Measurements from ENCODE around the gene ARID4B.

The ARID4B gene

GRCh38 chr1:235158680-235159079, 169.3 kb downstream of the ARID4B start:
- no peak overlapping the region for H3K27ac ChIP-seq
- no peak for TF ChIP-seq CTCF (IDR thresholded peaks at IDR 0.05)
- intact Hi-C loops (cut with DNase I; ENCODE audit: low total_unique reads) = no loop called here
- H3K9me3 ChIP-seq = no peaks in the 10 kb centered on the region
- H3K4me1 ChIP-seq = peaks cover 0 to 25% (median 10%) of the 10 kb centered on the region in 4 donors
- DNase-seq = no peak
- peaks cover 21 to 54% (median 28%) of the 10 kb centered on the region in 3 donors for H3K36me3 ChIP-seq
- H3K4me3 ChIP-seq = no peak overlapping the region
- H3K27me3 ChIP-seq = no peaks in the 10 kb centered on the region

DNA sequence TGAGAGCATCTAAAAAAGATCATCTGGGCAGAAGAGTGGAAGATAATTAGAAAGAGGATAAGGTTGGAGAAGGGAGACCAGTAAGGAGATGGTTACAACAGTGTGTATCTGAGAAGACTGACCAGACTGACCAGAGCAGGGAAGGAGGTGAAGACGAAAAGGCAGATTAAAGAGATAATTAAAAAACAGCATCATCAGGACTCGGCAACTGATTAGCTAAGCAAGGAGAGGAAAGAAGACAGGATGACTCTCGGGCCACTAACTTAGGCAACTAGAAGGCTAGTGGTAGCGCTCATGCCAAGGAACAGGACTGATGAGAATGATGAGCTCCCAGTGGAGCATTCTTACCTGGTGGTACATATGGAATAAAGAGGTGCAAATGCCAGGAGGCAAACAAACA, 170.8 kb downstream of the ARID4B start:
- Histone ChIP-seq H3K4me3 (no peak overlapping the region), H3K36me3 (peaks cover 34 to 67% (median 35%) of the 10 kb centered on the region in 3 donors), H3K4me1 (peaks cover 0 to 25% (median 10%) of the 10 kb centered on the region in 4 donors), H3K9me3 (no peaks in the 10 kb centered on the region), H3K27ac (no peak overlapping the region), H3K27me3 (no peaks in the 10 kb centered on the region)
- DNase-seq = no peak
- no peak for TF ChIP-seq CTCF (IDR thresholded peaks at IDR 0.05)
- intact Hi-C loops (cut with DNase I; ENCODE audit: low total_unique reads) = no loop called here

- Histone ChIP-seq H3K4me1 (peaks cover 0 to 22% (median 10%) of the 10 kb centered on the region in 4 donors), H3K27me3 (no peaks in the 10 kb centered on the region), H3K4me3 (no peak overlapping the region), H3K27ac (no peak overlapping the region), H3K9me3 (no peaks in the 10 kb centered on the region), H3K36me3 (peaks cover 35 to 71% (median 39%) of the 10 kb centered on the region in 3 donors)
- no peak for TF ChIP-seq CTCF (IDR thresholded peaks at IDR 0.05)
- no peak for DNase-seq
- intact Hi-C loops (cut with DNase I; ENCODE audit: low total_unique reads) = no loop called here
Measured at GRCh38 chr1:235156740-235157139, 171.2 kb downstream of the ARID4B start.

- H3K4me3 ChIP-seq = no peak overlapping the region
- H3K27me3 ChIP-seq = no peaks in the 10 kb centered on the region
- peaks cover 0 to 20% (median 10%) of the 10 kb centered on the region in 4 donors for H3K4me1 ChIP-seq
- no peak for TF ChIP-seq CTCF (IDR thresholded peaks at IDR 0.05)
- no peak for DNase-seq
- intact Hi-C loops (cut with DNase I; ENCODE audit: low total_unique reads) = no loop called here
- H3K27ac ChIP-seq = no peak overlapping the region
- no peaks in the 10 kb centered on the region for H3K9me3 ChIP-seq
- peaks cover 40 to 76% (median 40%) of the 10 kb centered on the region in 3 donors for H3K36me3 ChIP-seq
Measured at GRCh38 chr1:235156265-235156664, 171.7 kb downstream of the ARID4B start.

GRCh38 chr1:235152235-235152634, 175.7 kb downstream of the ARID4B start:
- H3K4me1 ChIP-seq = peaks cover 0 to 5% (median 1%) of the 10 kb centered on the region in 4 donors
- peaks cover 51 to 95% (median 53%) of the 10 kb centered on the region in 3 donors for H3K36me3 ChIP-seq
- no peaks in the 10 kb centered on the region for H3K27me3 ChIP-seq
- no peaks in the 10 kb centered on the region for H3K9me3 ChIP-seq
- TF ChIP-seq CTCF (IDR thresholded peaks at IDR 0.05) = no peak
- intact Hi-C loops (cut with DNase I; ENCODE audit: low total_unique reads) = no loop called here
- no peak for DNase-seq
- H3K4me3 ChIP-seq = no peak overlapping the region
- H3K27ac ChIP-seq = no peak overlapping the region

DNA sequence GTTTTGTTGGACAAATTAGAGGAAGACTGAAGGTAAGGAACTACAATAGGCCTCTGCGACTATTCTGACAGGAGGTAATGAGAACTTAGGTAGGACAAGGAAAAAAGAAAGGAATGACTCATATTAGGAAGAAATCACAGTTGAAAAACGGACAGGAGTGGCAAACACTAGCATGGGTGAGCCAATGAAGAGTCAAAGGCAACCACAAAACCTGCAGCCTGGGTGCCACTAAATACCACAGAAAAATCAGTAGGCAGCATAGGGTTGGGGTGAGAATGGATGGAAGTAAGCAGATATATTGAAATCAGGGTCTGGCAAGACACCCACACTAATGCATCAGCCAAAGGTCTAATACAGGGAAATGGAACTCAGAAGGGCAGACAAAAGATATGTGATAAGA, 176.9 kb downstream of the ARID4B start:
- Histone ChIP-seq H3K27ac (no peak overlapping the region), H3K27me3 (no peaks in the 10 kb centered on the region), H3K36me3 (peaks cover 52 to 95% (median 56%) of the 10 kb centered on the region in 3 donors), H3K4me1 (no peaks in the 10 kb centered on the region), H3K9me3 (no peaks in the 10 kb centered on the region), H3K4me3 (no peak overlapping the region)
- no peak for TF ChIP-seq CTCF (IDR thresholded peaks at IDR 0.05)
- DNase-seq = no peak
- intact Hi-C loops (cut with DNase I; ENCODE audit: low total_unique reads) = no loop called here
